GM21390 (cell line): ENCODE measurements around the gene GBGT1.

ENCODE experiments used
- ATAC-seq: cut with Tn5 transposase; IDR thresholded peaks from one replicate; pipeline ENCODE4 v1.9.1; 2021; ENCODE audit not compliant: unreplicated experiment

GBGT1 gene

GRCh38 chr9:133104718-133105460 lies 58.8 kb downstream of the GBGT1 start:
- ATAC-seq: no peak

- ATAC-seq: no peak
Measured at GRCh38 chr9:133103987-133104505, 59.7 kb downstream of the GBGT1 start.

DNA sequence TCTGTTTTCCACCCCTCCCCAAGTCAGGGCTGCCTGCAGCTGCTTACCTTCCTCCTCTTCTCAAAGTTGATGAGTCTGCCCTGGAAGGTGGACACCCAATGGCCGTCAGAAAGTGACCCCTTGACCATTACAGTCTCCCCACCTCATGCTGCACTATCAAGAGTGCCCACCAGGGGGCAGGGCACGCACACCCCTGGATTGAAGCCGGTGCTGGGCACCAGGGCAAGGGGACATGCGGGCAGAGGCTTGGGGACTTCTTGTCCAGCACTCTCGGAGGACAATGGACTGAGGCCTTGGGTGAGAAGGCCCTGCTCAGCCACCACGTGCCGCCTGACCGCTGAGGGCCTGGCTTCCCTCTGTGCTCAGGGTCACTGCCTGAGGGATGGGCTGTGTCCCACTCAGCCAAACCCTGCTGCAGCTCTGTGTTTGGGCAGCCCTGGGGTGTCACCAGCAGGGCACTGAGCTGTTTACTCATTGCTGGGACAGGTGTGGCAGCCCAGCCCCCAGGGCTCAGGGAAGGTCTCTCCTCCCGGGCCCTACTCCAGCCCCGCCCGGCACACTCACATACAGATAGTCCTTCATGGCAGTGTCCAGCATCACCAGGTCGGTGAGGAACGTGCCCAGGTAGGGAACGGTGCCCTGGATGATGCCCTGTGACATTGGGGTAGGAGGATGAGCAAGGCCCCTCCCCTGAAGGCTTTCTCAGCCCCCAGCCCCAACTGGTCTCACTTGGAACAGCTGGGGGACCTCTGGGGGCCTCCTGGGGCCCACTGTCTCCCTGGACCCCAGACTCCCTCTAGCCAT lies 60.3 kb downstream of the GBGT1 start:
- no peak for ATAC-seq
